ENCODE data around the gene CASQ2. TPM values are rescaled to one million over a fixed set of nuclear protein-coding genes. Genes with fewer than 3 reads are reported as not detected.

CASQ2 gene
- polyA plus RNA-seq, 3 donors = 0.84 to 12.9 (median 3.4) TPM

GRCh38 chr1:115677565-115677964, 90.9 kb downstream of the CASQ2 start:
- no peak overlapping the region for H3K27ac ChIP-seq (ENCODE audit: low read depth, low read length)

DNA sequence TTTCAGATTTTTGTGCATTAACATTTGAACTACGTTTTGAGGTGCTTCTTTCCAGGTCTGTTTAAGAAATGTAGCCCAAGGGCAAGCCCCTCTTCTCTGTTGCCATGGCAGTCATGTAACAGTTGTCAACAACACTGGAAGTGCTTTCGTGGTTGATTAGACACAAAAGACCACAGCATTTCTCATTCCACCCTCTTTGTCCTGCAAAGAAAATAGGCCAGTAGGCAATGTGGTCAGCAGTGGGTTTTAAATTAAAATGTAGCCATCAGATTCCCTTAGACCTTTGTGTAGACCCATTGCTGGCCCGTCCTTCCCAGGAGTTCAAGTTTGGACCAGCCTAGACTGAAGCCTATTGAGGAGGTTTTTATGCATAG, 91.3 kb downstream of the CASQ2 start:
- no peak overlapping the region for H3K27ac ChIP-seq (ENCODE audit: low read depth, low read length)
- 60 to 87% (median 62%) methylated on average over 3 of the region's 3 CpGs for WGBS, 3 donors

More at GRCh38 chr1:115677565-115677964, 90.9 kb downstream of the CASQ2 start:
- WGBS, 3 donors = 94 to 100% (median 96%) methylated on average over 1 of the region's 1 CpG

- H3K27ac ChIP-seq (ENCODE audit: low read depth, low read length) = no peak overlapping the region
- 85 to 88% (median 85%) methylated on average over 7 of the region's 7 CpGs for WGBS, 3 donors
These were observed 91.9 kb downstream of the CASQ2 start for GRCh38 chr1:115676498-115677181.

DNA sequence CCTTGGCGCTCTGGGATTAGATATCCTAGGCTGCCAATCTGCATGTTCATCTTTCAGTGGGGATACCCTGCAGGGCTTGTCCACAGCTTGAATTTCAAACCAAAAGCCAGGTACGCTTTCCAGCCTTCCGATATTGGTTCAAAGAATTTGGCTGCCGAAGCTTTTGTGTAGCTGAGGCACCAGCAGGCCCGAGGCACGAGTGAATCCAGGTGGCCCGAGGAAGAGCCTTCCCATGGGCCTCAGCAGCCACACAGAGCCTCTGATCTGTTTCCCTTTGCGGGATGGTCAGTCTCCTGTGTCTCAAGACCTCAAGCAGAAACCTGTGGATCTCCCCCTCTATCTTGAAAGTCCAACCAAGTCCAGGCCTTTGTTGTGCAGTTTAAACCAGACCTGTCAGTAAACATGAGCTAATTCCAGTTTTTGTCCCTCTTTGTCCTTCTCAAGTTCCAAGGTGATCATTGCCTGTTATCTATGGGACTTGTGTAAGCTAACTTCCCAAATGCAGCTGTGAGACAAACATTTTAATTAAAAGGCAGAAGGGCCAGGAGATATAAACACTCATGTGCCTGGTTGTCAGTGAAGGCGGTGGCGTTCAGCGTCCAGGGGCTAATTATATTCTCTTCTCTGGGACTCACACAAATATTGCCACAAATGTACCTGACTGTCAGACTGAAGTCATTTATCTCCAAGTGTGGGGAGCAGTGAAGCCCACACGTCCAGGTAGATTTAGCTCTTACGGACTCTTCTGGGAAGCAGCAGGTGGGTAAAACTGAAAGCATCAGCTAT, 96.1 kb downstream of the CASQ2 start:
- H3K27ac ChIP-seq (ENCODE audit: low read depth, low read length) = no peak overlapping the region

GRCh38 chr1:115671176-115671934, 97.2 kb downstream of the CASQ2 start:
- 81 to 89% (median 85%) methylated on average over 19 of the region's 19 CpGs for WGBS, 3 donors
- no peak overlapping the region for H3K27ac ChIP-seq (ENCODE audit: low read depth, low read length)

More for the DNA sequence above, 96.1 kb downstream of the CASQ2 start:
- WGBS, 3 donors = 76 to 93% (median 93%) methylated on average over 13 of the region's 13 CpGs

DNA sequence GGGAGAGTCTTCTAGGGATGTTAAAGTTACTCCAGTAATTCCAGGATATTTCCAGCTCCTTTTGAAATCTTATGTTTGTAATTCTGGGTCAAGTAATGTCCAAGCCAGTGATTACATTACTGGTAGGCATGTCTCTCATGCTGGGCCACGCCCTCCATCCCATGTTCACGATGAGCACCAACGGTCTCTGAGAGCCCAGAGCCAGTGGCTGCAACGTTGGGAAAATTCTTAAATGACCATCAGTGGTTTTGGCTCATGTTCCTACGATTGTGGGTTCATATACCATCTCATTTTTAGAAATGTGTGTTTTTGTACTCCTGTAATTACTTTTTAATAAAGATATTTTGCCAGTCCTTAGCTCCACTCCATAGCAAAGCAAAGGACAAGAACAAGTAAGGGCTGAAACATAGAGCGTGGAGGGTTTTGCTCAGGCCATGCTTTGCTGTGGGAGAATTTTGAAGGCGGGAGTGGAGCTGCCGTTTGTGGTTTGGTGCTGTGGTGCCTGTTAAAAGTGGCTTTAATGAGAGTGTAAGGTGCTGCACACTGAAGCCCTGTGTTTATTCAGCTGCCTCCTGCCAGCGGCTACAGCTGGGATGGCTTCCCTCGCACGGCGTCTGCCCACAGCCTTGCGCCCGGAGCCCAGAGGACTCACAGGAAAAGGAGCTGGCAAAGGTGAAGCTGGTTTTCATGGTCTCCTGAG, 97.9 kb downstream of the CASQ2 start:
- H3K27ac ChIP-seq (ENCODE audit: low read depth, low read length) = no peak overlapping the region
- WGBS, 3 donors = 45 to 71% (median 67%) methylated on average over 14 of the region's 14 CpGs

- no peak overlapping the region for H3K27ac ChIP-seq (ENCODE audit: low read depth, low read length)
These were observed 98.6 kb downstream of the CASQ2 start for GRCh38 chr1:115669886-115670285.

GRCh38 chr1:115669002-115669673, 99.4 kb downstream of the CASQ2 start:
- no peak overlapping the region for H3K27ac ChIP-seq (ENCODE audit: low read depth, low read length)
- WGBS, 3 donors = 88 to 94% (median 94%) methylated on average over 5 of the region's 5 CpGs

More at GRCh38 chr1:115669886-115670285, 98.6 kb downstream of the CASQ2 start:
- 82 to 89% (median 86%) methylated on average over 1 of the region's 1 CpG for whole genome bisulfite sequencing, 3 donors

- 64 to 90% (median 85%) methylated on average over 1 of the region's 1 CpG for WGBS, 3 donors
- H3K27ac ChIP-seq (ENCODE audit: low read depth, low read length) = no peak overlapping the region
These were observed 99.9 kb downstream of the CASQ2 start for GRCh38 chr1:115668579-115668978.

GRCh38 chr1:115666702-115667101, 101.8 kb downstream of the CASQ2 start:
- H3K27ac ChIP-seq (ENCODE audit: low read depth, low read length) = no peak overlapping the region
- 54 to 92% (median 86%) methylated on average over 4 of the region's 4 CpGs for WGBS, 3 donors

- WGBS, 3 donors = 86 to 96% (median 94%) methylated on average over 6 of the region's 6 CpGs
- H3K27ac ChIP-seq (ENCODE audit: low read depth, low read length) = no peak overlapping the region
These were observed 102.3 kb downstream of the CASQ2 start for GRCh38 chr1:115666206-115666605.

- WGBS, 3 donors = 38 to 93% (median 90%) methylated on average over 7 of the region's 7 CpGs
- no peak overlapping the region for H3K27ac ChIP-seq (ENCODE audit: low read depth, low read length)
These were observed 103.0 kb downstream of the CASQ2 start for GRCh38 chr1:115665319-115666096.

DNA sequence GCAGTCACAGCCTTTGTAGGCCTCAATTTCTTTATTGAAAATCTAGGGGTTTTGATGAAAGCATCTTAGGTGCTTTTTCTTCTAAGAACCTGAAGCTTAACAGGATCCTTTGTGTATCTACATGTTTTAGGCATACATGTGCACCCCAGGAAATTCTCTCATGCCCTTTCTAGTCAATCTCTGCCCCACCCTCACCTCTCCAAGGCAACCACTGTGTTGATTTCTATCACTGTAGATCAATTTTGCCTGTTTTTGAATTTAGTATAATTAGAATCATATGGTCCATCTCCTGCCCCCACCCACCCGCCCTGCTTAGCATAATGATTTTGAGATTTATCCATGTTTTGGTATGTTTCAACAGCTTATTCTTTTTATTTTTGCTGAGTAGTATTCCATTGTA, 107.4 kb downstream of the CASQ2 start:
- H3K27ac ChIP-seq (ENCODE audit: low read depth, low read length) = no peak overlapping the region
- 94 to 100% (median 100%) methylated on average over 1 of the region's 1 CpG for WGBS, 3 donors

- WGBS, 3 donors = 94 to 97% (median 94%) methylated on average over 5 of the region's 5 CpGs
- H3K27ac ChIP-seq (ENCODE audit: low read depth, low read length) = no peak overlapping the region
These were observed 108.4 kb downstream of the CASQ2 start for GRCh38 chr1:115660151-115660550.

- no peak overlapping the region for H3K27ac ChIP-seq (ENCODE audit: low read depth, low read length)
- 62 to 90% (median 80%) methylated on average over 1 of the region's 1 CpG for WGBS, 3 donors
These were observed 109.9 kb downstream of the CASQ2 start for GRCh38 chr1:115658646-115659045.

- WGBS, 3 donors = 64 to 79% (median 72%) methylated on average over 5 of the region's 5 CpGs
- no peak overlapping the region for H3K27ac ChIP-seq (ENCODE audit: low read depth, low read length)
These were observed 111.9 kb downstream of the CASQ2 start for GRCh38 chr1:115656461-115657077.

DNA sequence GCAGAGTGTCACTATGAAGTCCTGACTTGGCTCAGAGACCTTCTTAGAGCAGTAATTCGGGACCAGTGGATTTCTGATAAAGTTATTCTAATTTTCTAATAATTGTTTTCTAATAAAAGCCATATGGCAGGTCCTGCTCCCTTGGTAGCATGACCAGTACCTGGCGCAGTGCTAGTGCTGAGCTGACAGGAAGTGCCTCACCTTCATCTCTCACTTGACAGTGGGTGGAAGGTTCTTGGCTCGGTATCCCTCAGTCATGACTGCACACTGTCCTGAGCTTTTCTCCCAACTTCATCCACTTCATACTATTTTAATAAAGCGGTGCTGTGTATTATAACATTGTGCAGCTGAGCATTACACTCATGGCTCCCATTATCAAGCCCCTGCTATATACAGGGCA, 112.6 kb downstream of the CASQ2 start:
- WGBS, 3 donors = 88 to 92% (median 90%) methylated on average over 4 of the region's 4 CpGs

More for the DNA sequence above, 112.6 kb downstream of the CASQ2 start:
- no peak overlapping the region for H3K27ac ChIP-seq (ENCODE audit: low read depth, low read length)

Measured in adipose tissue (tissue), 3 donors.